ENCODE data around the gene GPI.

GRCh38 chr19:34319785-34320184 is 45.2 kb upstream of the GPI start:
- TF ChIP-seq SUZ12 (IDR thresholded peaks at IDR 0.05) (no peak), LEF1 (IDR thresholded peaks at IDR 0.05; ENCODE audit: borderline replicate concordance) (no peak), FOXA1 (IDR thresholded peaks at IDR 0.05) (no peak), ZNF384 (IDR thresholded peaks at IDR 0.05) (no peak), FOXK2 (IDR thresholded peaks at IDR 0.05) (no peak), BHLHE40 (IDR thresholded peaks at IDR 0.05; ENCODE audit: borderline replicate concordance) (no peak), L3MBTL2 (conservative IDR thresholded peaks at IDR 0.05) (no peak), SP1 (IDR thresholded peaks at IDR 0.05) (no peak), FOXM1 (IDR thresholded peaks at IDR 0.05; ENCODE audit: borderline replicate concordance) (no peak), ELF4 (IDR thresholded peaks at IDR 0.05) (no peak), TARDBP (IDR thresholded peaks at IDR 0.05) (no peak), CTBP1 (IDR thresholded peaks at IDR 0.05; ENCODE audit: borderline replicate concordance) (no peak), PKNOX1 (IDR thresholded peaks at IDR 0.05) (no peak), NFRKB (IDR thresholded peaks at IDR 0.05) (no peak)
